ENCODE results near the gene MRAP.

Gene MRAP

GRCh38 chr21:32322676-32323075 is 24.0 kb downstream of the MRAP start:
- no peak for DNase-seq (ENCODE audit: low spot score)

DNA sequence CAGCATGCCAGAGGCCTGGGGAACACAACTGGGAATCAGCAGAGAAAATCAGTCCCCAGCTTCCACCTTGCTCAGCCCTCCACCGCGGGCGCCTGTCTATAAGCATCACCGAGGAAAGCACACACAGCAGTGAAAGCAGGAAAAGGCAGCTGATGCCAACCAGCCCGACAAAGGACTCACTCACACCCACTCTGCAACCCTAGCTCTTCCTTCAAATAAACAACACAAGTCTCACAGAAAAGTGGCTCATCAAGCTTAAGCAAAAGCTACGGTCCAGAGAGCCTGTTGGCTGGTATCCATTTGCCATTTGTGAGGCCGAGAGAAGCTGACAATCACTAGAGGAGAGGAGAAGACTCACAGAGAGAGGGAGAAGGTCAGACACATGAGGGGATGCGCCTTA is 27.1 kb downstream of the MRAP start:
- DNase-seq (ENCODE audit: low spot score) = peak; percentile 59

DNA sequence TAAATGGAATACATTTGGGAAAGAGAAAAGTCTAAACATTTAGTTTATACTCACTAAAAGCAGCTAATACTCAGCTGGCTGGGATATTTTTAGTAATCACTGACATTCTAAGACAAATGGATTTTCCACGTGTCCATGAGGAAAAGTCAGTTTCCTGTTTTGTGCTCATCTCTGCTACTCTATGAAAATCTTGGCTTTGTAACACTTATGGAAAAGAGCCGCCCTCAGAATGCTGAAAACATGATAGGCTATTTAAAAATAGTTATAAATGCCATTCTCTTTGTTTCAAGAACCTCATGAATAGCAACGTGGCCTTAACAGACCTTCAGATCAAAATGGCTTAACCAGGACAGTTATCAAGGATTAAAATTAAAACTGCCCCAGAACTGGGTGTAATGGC is 29.9 kb downstream of the MRAP start:
- peak; percentile 43 for DNase-seq (ENCODE audit: low spot score)

GRCh38 chr21:32329331-32329730 is 30.7 kb downstream of the MRAP start:
- DNase-seq (ENCODE audit: low spot score) = no peak

- no peak for DNase-seq (ENCODE audit: low spot score)
Observed at GRCh38 chr21:32329776-32330175, 31.1 kb downstream of the MRAP start.

DNA sequence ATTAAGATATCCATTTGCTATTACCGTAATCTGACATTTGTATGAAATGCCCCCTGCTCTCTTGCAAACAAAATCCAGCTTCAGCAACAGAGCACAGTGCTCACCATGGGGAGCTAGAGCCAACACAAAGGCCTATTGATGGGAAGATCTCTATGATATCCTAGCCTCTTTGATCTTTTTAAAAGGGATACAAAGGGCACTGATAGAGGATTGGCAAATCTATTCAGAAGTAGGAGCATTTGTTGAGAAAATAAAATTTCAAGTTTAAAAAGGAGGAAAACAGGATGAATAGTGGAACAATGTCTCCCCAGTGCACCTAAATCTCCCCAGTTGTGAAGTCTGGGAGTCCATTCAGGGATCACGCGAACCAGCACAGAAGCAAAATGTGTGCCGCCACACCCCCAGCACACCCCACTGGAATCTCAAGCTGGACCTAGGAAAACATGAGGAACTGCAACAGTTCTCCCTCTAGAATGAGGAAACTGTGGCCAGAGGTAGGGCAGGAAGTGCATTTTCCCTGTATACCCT is 32.2 kb downstream of the MRAP start:
- peak; percentile 67 for DNase-seq (ENCODE audit: low spot score)

DNA sequence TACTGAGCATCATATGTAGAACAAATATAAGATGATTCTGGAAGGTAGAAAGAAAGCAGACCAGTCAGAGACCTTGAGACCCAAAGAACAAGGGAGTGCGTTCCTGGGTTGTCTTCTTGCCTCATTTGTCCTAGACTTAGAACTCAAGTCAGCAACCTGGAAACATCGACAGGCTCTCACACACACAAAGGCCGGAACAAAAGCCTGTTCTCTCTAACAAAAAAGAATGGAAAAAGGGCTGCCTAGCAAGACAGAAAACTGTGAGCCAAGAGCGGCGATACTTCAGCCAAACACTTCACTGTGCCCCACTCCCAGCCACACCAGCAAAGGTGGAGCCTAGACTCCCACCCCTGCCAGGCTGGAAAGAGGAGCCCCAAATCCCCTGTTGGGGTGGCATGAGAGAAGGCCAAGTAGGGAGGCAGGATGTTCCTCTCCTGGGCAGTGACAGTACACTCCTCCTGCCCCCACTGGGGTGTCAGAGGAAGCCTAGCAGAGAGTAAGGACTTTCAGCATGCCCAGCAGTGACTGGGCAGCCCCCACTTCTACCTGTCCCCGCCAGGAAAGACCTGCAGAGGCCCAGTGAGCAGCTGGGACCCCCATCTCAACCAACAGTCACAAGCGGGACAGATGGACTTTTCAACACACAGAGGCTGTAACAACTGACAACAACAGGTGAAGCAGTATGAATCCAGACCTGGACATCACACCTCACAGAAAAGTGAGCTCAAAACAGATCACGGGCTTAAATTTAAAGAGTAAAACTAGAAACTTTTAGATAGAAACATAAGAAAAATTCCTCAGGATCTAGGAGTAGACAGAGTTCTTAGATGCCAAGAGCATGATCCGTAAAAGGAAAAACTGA is 33.0 kb downstream of the MRAP start:
- peak; percentile 67 for DNase-seq (ENCODE audit: low spot score)

- no peak for DNase-seq (ENCODE audit: low spot score)
Observed at GRCh38 chr21:32332463-32332951, 33.9 kb downstream of the MRAP start.

DNA sequence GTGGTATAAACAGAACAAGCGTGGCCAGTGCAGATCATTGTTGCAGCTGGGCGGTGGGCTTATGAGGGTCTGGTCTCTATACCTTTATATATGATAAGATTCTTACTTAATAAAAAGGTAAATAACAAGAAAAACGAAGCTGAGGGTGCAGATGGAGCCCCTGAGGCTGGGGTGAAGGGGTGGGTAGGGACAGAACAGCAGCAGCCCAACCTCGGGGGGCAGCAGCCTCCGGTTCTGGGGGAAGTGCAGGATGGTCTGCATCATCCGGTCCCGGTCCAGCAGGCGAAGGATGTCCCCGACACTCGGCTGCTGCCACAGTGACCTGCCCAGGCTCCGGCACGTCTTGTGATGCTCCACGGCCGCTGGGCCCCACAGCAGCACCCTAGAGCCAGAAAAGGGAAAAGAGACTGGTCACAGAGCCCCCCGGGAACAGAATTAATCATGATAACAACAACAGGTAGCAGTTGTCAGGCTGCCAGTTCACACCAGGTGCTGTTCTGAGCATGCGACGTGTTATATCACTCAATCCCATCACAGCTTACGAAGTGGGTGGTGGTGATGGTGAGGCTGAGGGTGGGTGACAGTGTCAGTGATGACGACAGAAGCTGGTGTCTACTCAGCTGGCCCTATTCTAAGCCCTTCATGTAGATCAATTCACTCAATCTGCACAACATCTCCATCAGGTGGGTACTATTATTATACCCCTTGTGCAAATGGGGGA is 35.5 kb downstream of the MRAP start:
- peak; percentile 70 for DNase-seq (ENCODE audit: low spot score)

GRCh38 chr21:32334980-32335531 is 36.4 kb downstream of the MRAP start:
- DNase-seq (ENCODE audit: low spot score) = peak; percentile 86

DNA sequence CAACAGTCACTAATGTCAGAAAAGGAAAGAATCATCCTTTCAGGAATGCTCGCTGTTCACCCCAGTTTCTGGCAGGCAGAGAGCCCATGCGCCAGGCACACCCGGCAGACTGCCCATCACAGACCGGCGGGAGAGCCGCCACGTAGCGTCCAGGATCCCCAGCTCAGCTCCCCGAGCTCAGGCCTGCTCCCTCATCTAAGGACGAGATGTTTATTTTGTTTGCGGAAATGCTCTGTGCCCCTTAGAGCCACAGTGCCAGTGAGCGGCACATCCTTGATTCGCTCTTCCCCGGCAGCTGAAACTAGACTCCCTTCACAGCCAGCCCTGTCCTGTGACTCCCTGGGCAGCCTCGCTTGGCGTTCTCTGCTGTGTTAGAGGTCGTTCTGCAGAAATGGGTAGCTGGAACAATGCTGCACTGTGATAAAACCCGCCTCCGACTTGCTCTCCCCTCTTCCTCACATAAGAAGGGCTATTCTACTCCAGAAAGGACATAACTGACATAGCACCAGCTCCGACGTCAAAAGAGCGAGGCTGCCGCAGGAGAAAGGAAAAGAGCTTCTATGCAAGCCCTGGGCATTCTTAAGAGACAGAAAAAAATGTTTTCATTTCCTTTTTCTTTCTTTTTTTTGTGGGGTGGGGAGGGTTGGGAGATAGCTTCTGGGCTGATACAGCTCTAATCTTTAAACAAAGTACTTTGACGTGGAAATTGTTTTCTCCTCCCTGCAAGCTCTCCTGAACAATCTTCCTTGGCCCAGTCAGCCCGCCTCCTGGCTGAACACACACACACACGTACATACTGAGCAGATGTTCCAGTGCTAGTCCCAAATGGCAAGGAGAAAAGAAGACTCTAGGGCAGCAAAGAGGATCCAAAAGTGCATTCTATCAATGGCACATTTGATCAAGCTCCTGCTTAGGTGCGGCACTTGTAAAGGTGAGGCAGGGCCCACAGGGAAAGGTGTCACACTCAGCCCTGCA is 37.2 kb downstream of the MRAP start:
- DNase-seq (ENCODE audit: low spot score) = peak; percentile 96

- peak; percentile 76 for DNase-seq (ENCODE audit: low spot score)
Observed at GRCh38 chr21:32336711-32337110, 38.1 kb downstream of the MRAP start.

DNA sequence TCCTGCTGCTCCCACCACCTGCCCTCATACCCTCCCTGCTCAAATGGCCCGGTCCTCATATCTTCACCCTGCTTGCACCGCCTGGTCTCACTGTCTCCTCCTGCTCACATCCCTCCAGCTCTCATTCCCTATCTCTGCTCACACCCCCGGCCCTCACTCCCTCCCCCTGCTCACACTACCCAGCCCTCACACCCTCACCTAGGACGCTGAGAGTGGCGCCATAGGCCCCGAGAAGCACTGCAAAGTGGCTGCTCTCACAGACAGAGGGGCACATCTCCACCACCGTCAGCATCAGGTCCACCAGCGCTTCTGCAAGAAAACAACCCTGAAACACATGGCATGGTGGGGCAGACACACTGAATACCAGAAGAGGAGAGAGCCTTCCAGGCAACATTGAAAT is 38.6 kb downstream of the MRAP start:
- no peak for DNase-seq (ENCODE audit: low spot score)

- DNase-seq (ENCODE audit: low spot score) = peak; percentile 57
Observed at GRCh38 chr21:32338209-32338921, 39.7 kb downstream of the MRAP start.

DNA sequence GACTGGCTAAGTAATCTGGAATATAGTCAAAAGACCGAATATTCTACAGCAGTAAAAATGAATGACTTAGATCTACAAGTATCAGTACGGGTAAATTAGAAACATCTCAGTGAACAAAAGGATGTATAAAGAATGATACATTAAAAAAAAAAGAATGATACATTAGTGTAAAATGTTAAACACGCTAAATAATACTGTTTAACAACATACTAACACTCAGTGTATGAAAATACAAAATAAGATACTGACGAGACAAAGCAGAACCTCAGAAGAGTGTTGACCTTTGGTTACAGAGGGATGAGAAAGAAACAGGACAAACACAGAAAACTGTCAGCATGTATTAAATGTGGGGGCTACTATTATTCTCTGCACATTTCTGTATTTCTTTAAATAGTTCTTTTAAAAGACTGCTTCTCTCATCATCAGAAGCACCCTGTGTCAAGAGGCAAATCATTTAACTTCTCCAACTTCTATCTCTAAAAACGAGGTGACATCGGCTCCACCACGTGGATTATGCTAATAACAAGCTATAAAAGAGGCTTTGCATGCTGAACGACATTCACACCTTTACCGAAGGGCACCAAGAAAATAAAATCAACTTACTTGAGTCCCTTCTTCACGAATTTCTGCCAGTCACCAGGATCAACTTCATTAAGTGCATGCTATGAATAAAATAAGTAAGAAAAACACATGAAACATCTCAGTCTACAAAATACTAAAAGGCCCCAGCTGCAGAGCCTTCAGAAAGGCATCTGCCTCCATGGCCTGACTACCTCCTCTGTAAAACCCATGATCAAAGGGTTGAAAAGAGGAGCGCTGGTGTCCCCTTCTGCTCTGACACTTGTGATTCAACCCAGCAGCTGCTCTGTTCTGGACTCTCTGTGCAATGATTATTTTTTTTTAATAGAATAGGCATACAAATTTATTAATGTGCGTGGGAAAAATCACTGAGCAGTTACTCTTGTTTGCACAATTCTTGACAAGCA is 42.5 kb downstream of the MRAP start:
- DNase-seq (ENCODE audit: low spot score) = peak; percentile 59

- DNase-seq (ENCODE audit: low spot score) = no peak
Observed at GRCh38 chr21:32346951-32347350, 48.3 kb downstream of the MRAP start.

GRCh38 chr21:32347351-32347750 is 48.7 kb downstream of the MRAP start:
- no peak for DNase-seq (ENCODE audit: low spot score)

- DNase-seq (ENCODE audit: low spot score) = no peak
Observed at GRCh38 chr21:32347977-32348376, 49.3 kb downstream of the MRAP start.

- no peak for DNase-seq (ENCODE audit: low spot score)
Observed at GRCh38 chr21:32348604-32349332, 50.1 kb downstream of the MRAP start.
